ENCODE data around the gene TLE2.
"Not testable (repeated sequence)": the region's sequence is repeated elsewhere in the genome, so short reads cannot be mapped to it uniquely, and the experiment has no call there.

The TLE2 gene

GRCh38 chr19:3055741-3056416, 26.8 kb upstream of the TLE2 start:
- peak; percentile 63 for DNase-seq

GRCh38 chr19:3054972-3055740, 26.1 kb upstream of the TLE2 start:
- no peak for DNase-seq

GRCh38 chr19:3054265-3054971, 25.3 kb upstream of the TLE2 start:
- no peak for DNase-seq

GRCh38 chr19:3053780-3054179, 24.7 kb upstream of the TLE2 start:
- no peak for DNase-seq

- no peak for DNase-seq
Measured at GRCh38 chr19:3053218-3053621, 24.1 kb upstream of the TLE2 start.

- not testable (repeated sequence) for DNase-seq
Measured at GRCh38 chr19:3050016-3050415, 20.9 kb upstream of the TLE2 start.

GRCh38 chr19:3049089-3049488, 20.0 kb upstream of the TLE2 start:
- no peak for DNase-seq

GRCh38 chr19:3048190-3048533, 19.1 kb upstream of the TLE2 start:
- DNase-seq: no peak

GRCh38 chr19:3047496-3048189, 18.6 kb upstream of the TLE2 start:
- DNase-seq: peak; percentile 63

GRCh38 chr19:3046698-3047495, 17.8 kb upstream of the TLE2 start:
- no peak for DNase-seq

GRCh38 chr19:3045885-3046697, 17.0 kb upstream of the TLE2 start:
- no peak for DNase-seq

GRCh38 chr19:3045191-3045590, 16.1 kb upstream of the TLE2 start:
- DNase-seq: no peak

- DNase-seq: no peak
Measured at GRCh38 chr19:3042621-3043267, 13.7 kb upstream of the TLE2 start.

- no peak for DNase-seq
Measured at GRCh38 chr19:3041761-3042620, 12.9 kb upstream of the TLE2 start.

- no peak for DNase-seq
Measured at GRCh38 chr19:3041327-3041726, 12.2 kb upstream of the TLE2 start.

- no peak for DNase-seq
Measured at GRCh38 chr19:3039641-3040077, 10.6 kb upstream of the TLE2 start.

- no peak for DNase-seq
Measured at GRCh38 chr19:3039125-3039524, 10.0 kb upstream of the TLE2 start.

- no peak for DNase-seq
Measured at GRCh38 chr19:3038214-3038613, 9.1 kb upstream of the TLE2 start.

GRCh38 chr19:3036977-3037544, 8.0 kb upstream of the TLE2 start:
- DNase-seq: not testable (repeated sequence)
